Tibial artery (tissue), 4 donors: ENCODE measurements around the gene NOXO1.
"Not testable (repeated sequence)": the region's sequence is repeated elsewhere in the genome, so short reads cannot be mapped to it uniquely, and the experiment has no call there.

Experiments
- DNase-seq, 2 donors: peaks; one replicate each; pipeline ENCODE4 v3.0.0-alpha.2; 2019
- H3K27ac ChIP-seq, 2 donors: fragments of 200-600 bp; sonication (generic) in 1 of 2; 1 replicate in 1 of 2; 2 replicates in 1 of 2; pipeline ENCODE4 v1.5.1; 2018 to 2019; ENCODE audit warnings: mild to moderate bottlenecking in 1 of 2
- H3K27me3 ChIP-seq, 2 donors: fragments of 200-600 bp; sonication (generic) in 1 of 2; one replicate each; pipeline versions ENCODE4 v1.5.1 to v1.6.0; 2016 to 2019
- H3K36me3 ChIP-seq, 3 donors: fragments of 200-600 bp; sonication (generic) in 2 of 3; one replicate each; pipeline ENCODE4 v1.5.1; 2016 to 2019; ENCODE audit warnings: mild to moderate bottlenecking in 2 of 3
- H3K4me1 ChIP-seq, 4 donors: fragments of 200-600 bp; sonication (generic) in 2 of 4; 1 replicate in 3 of 4; 2 replicates in 1 of 4; pipeline ENCODE4 v1.5.1; 2016 to 2019
- H3K4me3 ChIP-seq, 2 donors: fragments of 200-600 bp; sonication (generic) in 1 of 2; 1 replicate in 1 of 2; 2 replicates in 1 of 2; pipeline ENCODE4 v1.5.1; 2018 to 2019; ENCODE audit warnings: mild to moderate bottlenecking in 2 of 2
- H3K9me3 ChIP-seq, 3 donors: fragments of 200-600 bp; sonication (generic) in 1 of 3; one replicate each; pipeline ENCODE4 v1.5.1; 2016 to 2019
- CTCF ChIP-seq, 2 experiments: fragments of 200-600 bp in 1 of 2; fragments of 450-650 bp in 1 of 2; IDR thresholded peaks; one replicate each; pipeline ENCODE4 v1.5.1; 2017 to 2019; ENCODE audit warnings: antibody characterized with exemption in 2 of 2, mild to moderate bottlenecking in 1 of 2, moderate library complexity in 1 of 2
- intact Hi-C: fragments of 100-400 bp; cut with DNase I; formaldehyde crosslinking; loops from one replicate; pipeline ENCODE4 v1.15.0; 2023; ENCODE audit warnings: low total_unique reads

The NOXO1 gene

GRCh38 chr16:1965396-1966001 lies 15.8 kb downstream of the NOXO1 start:
- Histone ChIP-seq H3K36me3 (peaks cover 28 to 34% (median 32%) of the 10 kb centered on the region in 3 donors), H3K27ac (peak overlapping the region; percentile 95 to 98), H3K27me3 (no peaks in the 10 kb centered on the region), H3K4me1 (peaks cover 0 to 29% (median 18%) of the 10 kb centered on the region in 4 donors), H3K9me3 (no peaks in the 10 kb centered on the region), H3K4me3 (peak overlapping the region; percentile 89 to 93)
- no peak for DNase-seq
- intact Hi-C loops = no loop called here
- TF ChIP-seq CTCF (IDR thresholded peaks at IDR 0.05) = no peak

GRCh38 chr16:1964506-1965395 lies 16.5 kb downstream of the NOXO1 start, which contains the start of gene RPS2:
Gene RPS2 (minus strand): TSS chr16:1964826. CDS start chr16:1964625, 201 bp downstream.
- Histone ChIP-seq H3K9me3 (no peaks in the 10 kb centered on the region), H3K27me3 (no peaks in the 10 kb centered on the region), H3K27ac (peak within 1 kb of the TSS; percentile 95 to 98), H3K36me3 (peaks cover 28 to 34% (median 32%) of the 10 kb centered on the region in 3 donors), H3K4me1 (peaks cover 0 to 34% (median 23%) of the 10 kb centered on the region in 4 donors), H3K4me3 (peak within 1 kb of the TSS; percentile 89 to 93)
- DNase-seq = peak; percentile 99 to 100
- TF ChIP-seq CTCF (IDR thresholded peaks at IDR 0.05) = no peak
- intact Hi-C loops = no loop called here

GRCh38 chr16:1963806-1964505 lies 17.3 kb downstream of the NOXO1 start:
- peaks cover 0 to 36% (median 25%) of the 10 kb centered on the region in 4 donors for H3K4me1 ChIP-seq
- DNase-seq = no peak
- H3K4me3 ChIP-seq = peak overlapping the region; percentile 89 to 93
- H3K36me3 ChIP-seq = peaks cover 28 to 34% (median 32%) of the 10 kb centered on the region in 3 donors
- intact Hi-C loops = no loop called here
- no peak for TF ChIP-seq CTCF (IDR thresholded peaks at IDR 0.05)
- H3K27me3 ChIP-seq = no peaks in the 10 kb centered on the region
- H3K9me3 ChIP-seq = no peaks in the 10 kb centered on the region
- H3K27ac ChIP-seq = peak overlapping the region; percentile 95 to 98

- Histone ChIP-seq H3K36me3 (peaks cover 28 to 34% (median 32%) of the 10 kb centered on the region in 3 donors), H3K4me1 (peaks cover 0 to 39% (median 28%) of the 10 kb centered on the region in 4 donors)
- H3K4me3 ChIP-seq, H3K9me3 ChIP-seq, H3K27me3 ChIP-seq, H3K27ac ChIP-seq, intact Hi-C loops, DNase-seq: not testable (repeated sequence)
Observed at GRCh38 chr16:1962161-1963153, 18.8 kb downstream of the NOXO1 start.

- H3K27ac ChIP-seq = no peak overlapping the region
- TF ChIP-seq CTCF (IDR thresholded peaks at IDR 0.05) = no peak
- H3K27me3 ChIP-seq = no peaks in the 10 kb centered on the region
- intact Hi-C loops = no loop called here
- peaks cover 28 to 34% (median 32%) of the 10 kb centered on the region in 3 donors for H3K36me3 ChIP-seq
- DNase-seq = no peak
- no peaks in the 10 kb centered on the region for H3K9me3 ChIP-seq
- H3K4me1 ChIP-seq = peaks cover 0 to 39% (median 28%) of the 10 kb centered on the region in 4 donors
- no peak overlapping the region for H3K4me3 ChIP-seq
Observed at GRCh38 chr16:1961651-1962067, 19.6 kb downstream of the NOXO1 start.
